ENCODE results near the gene IRX2.

DNA sequence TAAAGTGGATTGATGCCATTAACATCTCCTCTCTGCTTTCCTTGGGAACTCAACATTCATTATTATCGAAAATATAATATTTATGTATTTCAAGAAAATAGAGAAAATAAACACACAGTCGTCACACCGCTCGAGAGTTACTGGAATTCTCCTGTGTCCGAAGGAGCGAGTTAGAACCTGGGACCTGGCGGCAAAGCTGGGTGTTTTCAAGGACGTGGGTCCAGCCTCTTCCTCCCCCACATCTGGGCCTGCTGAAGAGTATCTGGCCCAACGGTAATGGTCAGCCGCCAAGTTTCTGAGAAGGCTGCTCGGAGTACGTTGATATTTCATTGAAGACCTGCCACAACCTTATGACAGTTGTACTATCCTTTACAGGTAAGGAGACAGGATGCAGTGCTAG is 47.9 kb downstream of the IRX2 start:
- TF ChIP-seq, protein P1, sequence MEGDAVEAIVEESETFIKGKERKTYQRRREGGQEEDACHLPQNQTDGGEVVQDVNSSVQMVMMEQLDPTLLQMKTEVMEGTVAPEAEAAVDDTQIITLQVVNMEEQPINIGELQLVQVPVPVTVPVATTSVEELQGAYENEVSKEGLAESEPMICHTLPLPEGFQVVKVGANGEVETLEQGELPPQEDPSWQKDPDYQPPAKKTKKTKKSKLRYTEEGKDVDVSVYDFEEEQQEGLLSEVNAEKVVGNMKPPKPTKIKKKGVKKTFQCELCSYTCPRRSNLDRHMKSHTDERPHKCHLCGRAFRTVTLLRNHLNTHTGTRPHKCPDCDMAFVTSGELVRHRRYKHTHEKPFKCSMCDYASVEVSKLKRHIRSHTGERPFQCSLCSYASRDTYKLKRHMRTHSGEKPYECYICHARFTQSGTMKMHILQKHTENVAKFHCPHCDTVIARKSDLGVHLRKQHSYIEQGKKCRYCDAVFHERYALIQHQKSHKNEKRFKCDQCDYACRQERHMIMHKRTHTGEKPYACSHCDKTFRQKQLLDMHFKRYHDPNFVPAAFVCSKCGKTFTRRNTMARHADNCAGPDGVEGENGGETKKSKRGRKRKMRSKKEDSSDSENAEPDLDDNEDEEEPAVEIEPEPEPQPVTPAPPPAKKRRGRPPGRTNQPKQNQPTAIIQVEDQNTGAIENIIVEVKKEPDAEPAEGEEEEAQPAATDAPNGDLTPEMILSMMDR (IDR thresholded peaks at IDR 0.05), result no peak
- no peak for TF ChIP-seq POLR2AphosphoS5 (IDR thresholded peaks at IDR 0.05; ENCODE audit: low read depth, low read length)
